CD4-positive, alpha-beta T cell treated with Interleukin-17A for 1 hour (primary cell): Measurements from ENCODE around the gene INTS6L.

Source experiments
- DNase-seq: peaks from one replicate; pipeline ENCODE4 v3.0.0-alpha.2; 2020

INTS6L gene, protein sequence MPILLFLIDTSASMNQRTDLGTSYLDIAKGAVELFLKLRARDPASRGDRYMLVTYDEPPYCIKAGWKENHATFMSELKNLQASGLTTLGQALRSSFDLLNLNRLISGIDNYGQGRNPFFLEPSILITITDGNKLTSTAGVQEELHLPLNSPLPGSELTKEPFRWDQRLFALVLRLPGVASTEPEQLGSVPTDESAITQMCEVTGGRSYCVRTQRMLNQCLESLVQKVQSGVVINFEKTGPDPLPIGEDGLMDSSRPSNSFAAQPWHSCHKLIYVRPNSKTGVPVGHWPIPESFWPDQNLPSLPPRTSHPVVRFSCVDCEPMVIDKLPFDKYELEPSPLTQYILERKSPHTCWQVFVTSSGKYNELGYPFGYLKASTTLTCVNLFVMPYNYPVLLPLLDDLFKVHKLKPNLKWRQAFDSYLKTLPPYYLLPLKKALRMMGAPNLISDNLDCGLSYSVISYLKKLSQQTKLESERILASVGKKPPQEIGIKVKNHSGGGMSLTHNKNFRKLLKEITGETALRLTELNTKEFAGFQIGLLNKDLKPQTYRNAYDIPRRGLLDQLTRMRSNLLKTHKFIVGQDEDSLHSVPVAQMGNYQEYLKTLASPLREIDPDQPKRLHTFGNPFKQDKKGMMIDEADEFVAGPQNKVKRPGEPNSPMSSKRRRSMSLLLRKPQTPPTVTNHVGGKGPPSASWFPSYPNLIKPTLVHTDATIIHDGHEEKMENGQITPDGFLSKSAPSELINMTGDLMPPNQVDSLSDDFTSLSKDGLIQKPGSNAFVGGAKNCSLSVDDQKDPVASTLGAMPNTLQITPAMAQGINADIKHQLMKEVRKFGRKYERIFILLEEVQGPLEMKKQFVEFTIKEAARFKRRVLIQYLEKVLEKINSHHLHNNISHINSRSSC

DNA sequence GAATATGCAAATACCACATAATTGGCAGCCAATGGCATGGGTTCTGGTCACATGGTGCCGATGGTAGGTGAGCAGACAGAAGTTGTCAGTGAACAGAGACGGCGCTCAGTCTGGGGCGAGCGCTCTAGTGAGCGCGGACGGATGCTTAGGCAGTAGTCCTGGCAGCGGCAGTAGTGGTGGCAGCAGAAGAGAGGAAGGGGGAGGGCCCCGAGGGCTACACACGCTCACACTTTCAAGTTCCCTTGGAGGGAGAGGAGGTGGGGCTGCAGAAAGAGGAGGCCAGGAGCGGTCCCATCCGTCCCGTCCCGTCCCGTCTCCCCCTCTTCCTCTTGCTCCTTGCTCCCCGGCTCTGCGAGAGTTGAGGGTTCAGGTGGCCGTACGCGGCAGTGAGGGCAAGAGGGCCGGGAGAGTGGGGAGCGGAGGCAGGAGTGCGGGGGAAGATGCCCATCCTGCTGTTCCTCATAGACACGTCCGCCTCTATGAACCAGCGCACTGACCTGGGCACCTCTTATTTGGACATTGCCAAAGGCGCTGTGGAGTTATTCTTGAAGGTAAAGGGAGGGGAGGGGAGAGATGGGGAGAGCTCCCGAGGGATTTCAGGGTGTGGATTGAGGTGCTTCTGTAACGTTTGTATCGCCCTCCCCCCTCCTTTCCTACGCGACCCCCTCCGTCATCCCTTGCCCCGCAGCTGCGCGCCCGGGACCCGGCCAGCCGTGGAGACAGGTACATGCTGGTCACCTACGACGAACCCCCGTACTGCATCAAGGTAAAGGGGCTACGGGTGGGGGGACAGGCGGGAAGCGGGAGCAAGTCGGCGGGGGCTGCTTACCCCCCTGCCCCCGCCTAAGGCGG is at the start of gene INTS6L:
INTS6L (plus strand) TSS at position 108 of the 852 bp plus-strand sequence; CDS start at position 441, 333 bp downstream.
- DNase-seq = peak; percentile 93

DNA sequence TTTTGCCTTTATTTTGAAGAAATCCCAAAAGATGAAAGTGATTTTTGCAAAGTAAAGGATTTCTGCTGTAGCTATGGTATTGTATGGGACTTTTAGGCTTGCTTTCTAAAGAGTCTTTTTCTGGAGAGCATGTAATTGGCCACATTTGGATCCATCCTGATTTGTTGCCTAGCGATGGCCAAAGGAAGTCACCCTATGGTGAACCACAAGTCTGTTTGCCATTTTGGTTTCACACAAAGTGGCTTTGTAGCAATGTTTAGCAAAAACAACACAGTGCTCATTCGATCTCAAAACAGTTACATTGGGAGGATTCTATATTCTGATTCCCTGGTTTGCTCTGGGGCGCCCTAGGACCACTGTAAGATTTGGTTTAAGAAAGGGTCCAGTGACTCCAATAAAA is 44.1 kb upstream of the INTS6L start:
- DNase-seq = no peak

- peak; percentile 50 for DNase-seq
Measured at GRCh38 chrX:135477576-135477975, 42.9 kb upstream of the INTS6L start.

DNA sequence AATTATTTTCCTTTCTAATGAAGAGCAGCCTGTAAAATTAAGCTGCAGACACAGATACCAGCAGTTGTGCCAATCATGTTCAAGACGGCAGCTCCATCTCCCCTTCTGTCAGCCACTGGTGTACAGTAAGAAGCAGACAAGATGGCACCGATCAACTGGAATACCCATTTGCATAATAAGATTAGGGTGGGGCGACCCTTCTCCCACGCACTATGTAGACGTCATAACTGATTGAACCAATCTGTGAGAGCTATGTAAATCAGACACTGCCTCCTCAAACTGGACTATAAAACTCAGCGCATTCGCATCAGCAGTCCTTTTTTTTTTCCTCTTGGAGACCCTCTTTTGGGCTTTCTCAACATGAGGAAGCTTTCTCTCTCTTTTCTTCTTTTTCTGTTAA is 40.4 kb upstream of the INTS6L start:
- no peak for DNase-seq

DNA sequence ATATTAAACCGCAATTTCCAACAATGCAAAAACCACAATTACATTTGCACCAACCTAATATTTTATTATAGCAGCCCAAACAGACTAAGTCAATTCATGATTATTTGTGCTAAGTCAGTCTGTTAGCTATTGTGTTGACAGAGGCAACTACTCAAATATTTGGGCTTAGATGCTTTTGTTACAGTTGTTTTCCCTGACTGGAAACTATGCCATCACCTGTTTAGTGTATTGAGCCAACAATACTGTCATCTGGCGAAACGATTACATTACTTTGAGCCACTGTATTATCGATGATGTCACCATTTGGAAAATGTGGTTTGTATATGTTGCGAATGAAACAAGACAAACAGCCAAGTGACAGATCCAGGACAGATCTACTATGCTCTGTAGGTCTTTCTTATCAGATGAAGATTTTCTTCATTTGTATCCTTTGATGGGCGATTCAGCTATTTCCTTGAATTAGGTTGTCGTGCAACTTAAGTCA is 38.7 kb upstream of the INTS6L start:
- DNase-seq = no peak

GRCh38 chrX:135484641-135485289 is 35.7 kb upstream of the INTS6L start:
- DNase-seq = peak; percentile 60

DNA sequence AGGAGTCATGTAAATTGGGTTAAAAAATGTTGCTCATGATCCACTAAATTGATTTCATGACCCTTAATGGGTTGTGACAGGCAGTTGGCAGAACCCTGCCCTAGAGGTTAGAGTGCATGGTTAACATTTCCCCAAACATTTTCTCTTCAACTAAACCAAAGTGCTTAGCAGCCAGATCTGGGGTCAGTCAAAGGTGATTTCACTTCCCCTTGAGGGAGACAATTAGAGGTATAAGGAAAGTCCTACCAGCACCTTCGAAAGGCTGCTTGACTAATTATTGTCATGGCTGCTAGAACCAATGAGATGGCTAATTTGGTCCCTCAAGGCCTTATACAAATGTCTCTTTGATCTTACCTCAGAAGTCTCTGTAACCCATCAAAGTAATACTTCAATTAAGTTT is 30.9 kb upstream of the INTS6L start:
- no peak for DNase-seq

- DNase-seq = no peak
Measured at GRCh38 chrX:135490979-135491514, 29.4 kb upstream of the INTS6L start.

DNA sequence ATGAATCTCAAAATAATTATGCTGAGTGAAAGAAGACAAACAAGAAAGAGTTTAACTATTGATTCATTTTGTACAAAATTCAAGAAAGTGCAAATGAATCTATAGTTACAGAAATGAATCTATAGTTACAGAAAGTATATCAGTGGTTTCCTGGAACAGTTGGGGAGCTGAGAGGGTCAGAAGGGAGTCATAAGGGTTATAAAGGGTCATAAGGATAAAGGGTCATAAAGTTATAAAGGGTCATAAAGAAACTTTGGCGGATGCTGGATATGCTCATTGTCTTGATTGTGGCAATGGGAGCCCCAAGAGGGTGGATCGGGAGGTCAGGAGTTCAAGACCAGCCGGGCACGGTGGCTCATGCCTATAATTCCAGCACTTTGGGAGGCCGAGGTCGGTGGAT is 26.0 kb upstream of the INTS6L start:
- no peak for DNase-seq

- DNase-seq = no peak
Measured at GRCh38 chrX:135497736-135498135, 22.7 kb upstream of the INTS6L start.

GRCh38 chrX:135498236-135498635 is 22.2 kb upstream of the INTS6L start:
- DNase-seq = no peak

GRCh38 chrX:135505351-135505750 is 15.1 kb upstream of the INTS6L start:
- DNase-seq = no peak

- DNase-seq = no peak
Measured at GRCh38 chrX:135509885-135510284, 10.6 kb upstream of the INTS6L start.

DNA sequence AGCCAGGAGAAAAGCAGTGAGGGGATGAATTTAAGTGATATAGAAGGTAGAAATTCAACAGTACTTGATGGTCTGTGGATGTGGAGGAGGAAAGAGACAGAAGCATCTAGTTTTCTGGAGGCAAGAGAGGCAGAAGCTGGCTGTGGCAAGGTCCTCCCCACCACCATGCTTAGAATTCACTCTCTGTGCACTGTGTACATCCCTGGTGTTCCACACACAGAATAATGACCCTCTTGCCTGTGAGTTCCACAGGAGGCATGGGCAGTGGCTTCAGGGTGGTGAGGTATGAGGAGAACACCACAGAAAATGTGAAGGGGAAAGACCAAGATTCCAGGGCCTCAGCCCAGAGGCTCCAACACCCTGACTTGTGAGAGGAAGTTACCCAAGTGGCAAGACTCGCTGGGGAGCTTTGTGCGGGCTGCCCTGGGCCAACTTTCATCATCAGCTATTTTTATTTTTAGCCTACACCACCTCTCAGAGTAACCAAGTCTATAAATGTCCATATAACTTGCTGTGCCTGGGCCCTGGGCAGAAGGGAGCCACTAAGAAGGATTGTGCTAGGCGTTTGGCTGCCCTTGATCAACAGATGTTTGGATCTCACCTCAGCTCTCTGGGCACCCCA is 7.8 kb upstream of the INTS6L start:
- DNase-seq = no peak

- no peak for DNase-seq
Measured at GRCh38 chrX:135513130-135513515, 7.3 kb upstream of the INTS6L start.

DNA sequence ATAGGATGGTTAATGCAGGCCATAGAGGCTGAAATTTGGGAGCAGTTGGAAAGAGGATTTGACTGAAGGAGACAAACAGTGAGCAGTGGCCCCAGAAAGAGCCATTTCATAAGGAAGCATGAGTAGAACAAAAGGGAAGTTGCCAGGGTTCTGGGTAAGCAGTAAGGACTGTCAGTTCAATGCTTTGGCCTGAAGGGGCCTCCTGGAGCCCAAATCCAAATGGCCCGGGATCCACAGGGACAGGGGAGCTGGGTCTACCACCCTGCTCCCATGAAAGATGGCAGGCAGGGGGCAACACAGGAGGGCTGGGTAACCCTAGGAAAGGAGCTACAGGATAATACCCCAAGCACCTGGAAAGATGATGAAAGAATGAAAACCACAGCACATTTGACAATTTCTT is 4.1 kb upstream of the INTS6L start:
- no peak for DNase-seq

DNA sequence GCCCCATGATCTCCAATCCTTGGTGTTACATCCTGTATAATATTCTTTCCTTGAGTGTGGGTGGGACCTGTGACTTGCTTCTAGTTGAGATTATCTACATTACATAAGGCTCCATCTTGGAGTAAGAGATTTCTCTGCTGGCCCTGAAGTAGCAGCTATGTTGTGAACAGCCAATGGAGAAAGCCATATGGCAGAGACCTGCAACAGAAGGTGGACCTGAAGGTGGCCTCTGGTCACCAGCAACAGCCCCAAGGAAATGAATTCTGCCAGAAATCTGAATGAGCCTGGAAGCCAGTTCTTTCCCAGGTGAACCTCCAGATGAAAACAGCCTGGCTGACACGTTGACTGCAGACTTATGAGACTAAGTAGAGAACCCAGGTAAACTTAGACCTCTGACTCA is 2.3 kb upstream of the INTS6L start:
- DNase-seq = no peak

DNA sequence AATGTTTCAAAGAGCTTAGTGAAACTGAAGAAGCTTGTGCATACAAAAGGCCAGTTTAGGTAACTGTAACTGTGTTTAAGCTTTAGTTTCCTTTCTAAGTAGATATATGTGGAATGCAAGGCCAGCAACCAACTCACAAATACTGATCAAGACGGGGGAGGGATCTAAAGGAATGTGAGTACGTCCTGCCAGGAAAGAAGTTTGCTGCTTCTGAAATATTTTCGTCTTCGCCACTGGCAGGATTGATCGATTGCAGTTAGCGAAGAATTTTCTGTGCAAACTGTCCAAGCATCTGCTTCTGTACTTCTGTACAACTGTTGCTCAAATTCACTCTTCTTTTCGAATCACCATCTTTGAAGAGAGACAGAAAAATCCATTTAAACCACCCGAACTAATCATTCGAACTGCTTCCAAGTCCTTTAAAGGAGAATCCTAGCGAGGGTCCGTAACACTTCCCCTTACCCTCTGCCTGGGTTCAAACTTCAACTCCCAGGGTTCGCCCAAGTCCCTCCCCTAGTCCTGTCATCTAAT is 373 bp upstream of the INTS6L start:
- no peak for DNase-seq

GRCh38 chrX:135521405-135522131 is 1.1 kb downstream of the INTS6L start:
- peak; percentile 93 for DNase-seq

DNA sequence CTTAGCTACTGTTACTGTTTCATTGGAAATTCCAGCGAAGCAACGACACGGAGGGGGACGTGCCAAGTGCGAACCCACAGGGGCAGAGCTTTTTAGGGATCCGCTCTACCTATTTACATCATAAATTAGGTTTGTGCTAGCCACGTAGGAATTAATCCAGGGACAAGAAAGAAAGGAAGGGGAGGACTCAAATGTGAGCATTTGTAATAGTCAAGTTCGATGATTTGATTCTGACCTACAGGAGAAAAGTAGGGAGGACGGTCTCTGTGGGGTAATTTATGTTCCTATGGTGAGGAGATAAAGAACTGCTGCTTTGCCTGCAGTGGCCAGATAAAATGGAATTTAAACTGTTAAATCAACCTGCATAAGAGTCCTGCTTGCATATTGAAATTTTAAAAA is 1.7 kb downstream of the INTS6L start:
- no peak for DNase-seq
